Measurements from ENCODE around the gene CERS2.

GRCh38 chr1:151001602-151002001 is 27.0 kb upstream of the CERS2 start:
- TF ChIP-seq, protein P1, sequence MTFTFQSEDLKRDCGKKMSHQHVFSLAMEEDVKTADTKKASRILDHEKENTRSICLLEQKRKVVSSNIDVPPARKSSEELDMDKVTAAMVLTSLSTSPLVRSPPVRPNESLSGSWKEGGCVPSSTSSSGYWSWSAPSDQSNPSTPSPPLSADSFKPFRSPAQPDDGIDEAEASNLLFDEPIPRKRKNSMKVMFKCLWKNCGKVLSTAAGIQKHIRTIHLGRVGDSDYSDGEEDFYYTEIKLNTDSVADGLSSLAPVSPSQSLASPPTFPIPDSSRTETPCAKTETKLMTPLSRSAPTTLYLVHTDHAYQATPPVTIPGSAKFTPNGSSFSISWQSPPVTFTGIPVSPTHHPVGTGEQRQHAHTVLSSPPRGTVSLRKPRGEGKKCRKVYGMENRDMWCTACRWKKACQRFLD (tag by site-specific recombination; IDR thresholded peaks at IDR 0.05) = no peak
- TF ChIP-seq CTCF (tag by site-specific recombination; IDR thresholded peaks at IDR 0.05) (no peak), SALL2 (tag by site-specific recombination; IDR thresholded peaks at IDR 0.05; ENCODE audit: borderline replicate concordance) (no peak), PRDM4 (tag by site-specific recombination; IDR thresholded peaks at IDR 0.05) (no peak), ZBTB21 (tag by site-specific recombination; IDR thresholded peaks at IDR 0.05) (no peak), ZNF121 (tag by site-specific recombination; IDR thresholded peaks at IDR 0.05) (no peak), ZBTB1 (tag by site-specific recombination; IDR thresholded peaks at IDR 0.05) (no peak), ZNF146 (tag by site-specific recombination; IDR thresholded peaks at IDR 0.05) (no peak)
- TF ChIP-seq, protein P2, sequence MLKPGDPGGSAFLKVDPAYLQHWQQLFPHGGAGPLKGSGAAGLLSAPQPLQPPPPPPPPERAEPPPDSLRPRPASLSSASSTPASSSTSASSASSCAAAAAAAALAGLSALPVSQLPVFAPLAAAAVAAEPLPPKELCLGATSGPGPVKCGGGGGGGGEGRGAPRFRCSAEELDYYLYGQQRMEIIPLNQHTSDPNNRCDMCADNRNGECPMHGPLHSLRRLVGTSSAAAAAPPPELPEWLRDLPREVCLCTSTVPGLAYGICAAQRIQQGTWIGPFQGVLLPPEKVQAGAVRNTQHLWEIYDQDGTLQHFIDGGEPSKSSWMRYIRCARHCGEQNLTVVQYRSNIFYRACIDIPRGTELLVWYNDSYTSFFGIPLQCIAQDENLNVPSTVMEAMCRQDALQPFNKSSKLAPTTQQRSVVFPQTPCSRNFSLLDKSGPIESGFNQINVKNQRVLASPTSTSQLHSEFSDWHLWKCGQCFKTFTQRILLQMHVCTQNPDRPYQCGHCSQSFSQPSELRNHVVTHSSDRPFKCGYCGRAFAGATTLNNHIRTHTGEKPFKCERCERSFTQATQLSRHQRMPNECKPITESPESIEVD (tag by site-specific recombination; IDR thresholded peaks at IDR 0.05) = no peak

All from HEK293 (cell line).